NCI-H2171 (cell line): ENCODE results near the gene UVSSA.

ENCODE experiments used
- DNase-seq: peaks from one replicate; lab custom pipeline; 2025; lab: John Stamatoyannopoulos, UW

UVSSA gene

DNA sequence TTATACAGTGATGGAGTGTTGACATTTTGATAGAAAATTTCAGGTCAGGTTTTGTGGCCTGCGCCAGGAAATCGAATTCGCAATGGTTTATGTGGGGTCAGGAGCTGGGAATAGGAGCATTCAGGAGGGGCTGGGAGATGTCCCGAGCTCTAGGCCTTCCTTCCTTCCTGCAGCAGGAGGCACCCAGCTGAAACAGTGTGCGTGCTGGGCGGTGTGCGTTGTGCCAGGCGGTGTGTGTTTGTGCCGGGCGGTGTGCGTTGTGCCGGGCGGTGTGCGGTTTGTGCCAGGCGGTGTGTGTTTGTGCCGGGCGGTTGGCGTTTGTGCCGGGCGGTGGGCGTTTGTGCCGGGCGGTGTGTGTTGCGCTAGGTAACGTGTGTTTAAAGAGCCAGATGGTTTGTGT is 1.7 kb downstream of the UVSSA start:
- DNase-seq: no peak

DNA sequence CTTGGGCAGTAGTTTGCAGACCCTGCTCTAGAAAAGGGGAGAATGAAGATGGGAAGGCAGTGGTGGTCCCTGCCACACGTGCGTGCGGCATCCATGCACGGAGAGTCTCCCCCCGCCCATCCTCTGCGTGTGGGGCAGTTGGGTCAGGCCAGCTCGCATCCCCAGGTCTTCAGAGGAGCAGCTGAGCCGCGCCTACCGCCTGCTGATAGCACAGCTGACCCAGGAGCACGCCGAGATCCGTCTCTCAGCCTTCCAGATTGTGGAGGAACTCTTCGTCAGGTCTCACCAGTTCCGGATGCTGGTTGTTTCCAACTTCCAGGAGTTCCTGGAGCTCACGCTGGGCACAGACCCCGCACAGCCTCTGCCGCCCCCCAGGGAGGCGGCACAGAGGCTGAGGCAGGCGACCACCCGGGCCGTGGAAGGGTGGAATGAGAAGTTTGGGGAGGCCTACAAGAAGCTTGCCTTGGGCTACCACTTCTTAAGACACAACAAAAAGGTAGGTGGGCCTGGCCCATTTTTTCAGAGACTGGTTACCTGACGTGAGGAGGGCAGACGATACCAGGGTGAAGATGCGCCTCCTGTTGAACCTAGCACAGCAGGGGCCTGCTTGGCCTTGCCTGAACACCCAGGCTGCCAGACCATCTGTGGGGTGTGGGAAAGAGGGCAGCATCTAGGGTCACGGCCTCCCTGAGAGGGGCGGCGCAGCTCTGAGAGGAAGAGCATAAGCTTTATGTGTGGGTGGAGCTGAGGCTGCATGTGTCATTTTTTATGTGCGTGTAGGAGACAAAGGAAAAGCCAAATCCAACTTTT is 2.6 kb downstream of the UVSSA start:
- DNase-seq: no peak

DNA sequence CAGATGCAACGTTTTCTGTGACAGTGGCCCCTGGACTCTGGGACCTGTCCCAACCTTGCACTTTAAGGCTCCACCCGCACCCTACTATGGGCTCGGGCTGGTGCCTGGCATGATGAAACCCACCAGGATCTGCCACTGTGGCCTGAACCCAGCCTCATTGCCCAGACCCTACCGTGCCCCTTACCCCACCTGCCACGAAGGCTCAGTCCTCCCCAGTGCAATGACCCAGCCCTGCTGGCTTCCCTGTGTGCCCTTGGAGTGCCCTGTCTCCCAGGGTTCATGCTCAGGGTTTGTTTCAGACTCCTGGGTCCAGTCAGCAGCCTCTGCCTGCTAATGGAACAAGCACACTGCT is 3.1 kb downstream of the UVSSA start:
- DNase-seq: no peak

DNA sequence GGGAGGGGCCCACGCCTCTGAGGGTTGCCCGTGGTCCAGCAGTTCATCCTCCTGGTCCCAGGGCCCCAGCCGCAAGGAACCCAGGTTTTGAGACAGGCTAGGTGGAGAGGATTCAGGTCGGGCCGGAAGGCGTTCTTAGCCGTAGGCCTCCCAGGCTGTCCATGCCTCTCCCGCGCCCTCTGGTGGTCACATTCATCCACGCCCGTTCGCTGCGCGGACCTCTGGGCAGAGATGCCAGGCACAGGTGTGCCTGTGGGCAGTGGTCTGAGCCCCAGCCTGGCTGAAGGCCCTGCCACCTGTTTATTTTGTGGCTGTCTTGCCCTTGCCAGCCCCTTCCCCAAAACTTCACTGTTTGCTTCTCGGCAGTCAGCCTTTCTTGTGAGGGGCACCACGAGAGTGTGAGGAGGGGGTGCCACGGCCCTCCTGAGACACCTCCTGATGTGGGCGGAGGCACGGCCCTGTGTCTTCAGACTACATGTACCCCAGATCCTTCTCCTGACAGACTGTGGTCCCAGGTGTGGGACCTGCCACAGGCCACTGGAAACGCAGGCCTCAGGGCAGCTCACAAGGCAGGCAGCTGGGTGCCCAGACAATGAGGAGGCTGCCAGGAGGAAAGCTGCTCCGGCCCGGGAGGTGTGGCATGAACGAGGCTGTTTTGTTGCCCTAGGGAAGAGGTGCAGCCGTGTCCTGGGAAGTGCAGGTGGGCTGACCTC is 5.0 kb downstream of the UVSSA start:
- DNase-seq: peak; percentile 39

DNA sequence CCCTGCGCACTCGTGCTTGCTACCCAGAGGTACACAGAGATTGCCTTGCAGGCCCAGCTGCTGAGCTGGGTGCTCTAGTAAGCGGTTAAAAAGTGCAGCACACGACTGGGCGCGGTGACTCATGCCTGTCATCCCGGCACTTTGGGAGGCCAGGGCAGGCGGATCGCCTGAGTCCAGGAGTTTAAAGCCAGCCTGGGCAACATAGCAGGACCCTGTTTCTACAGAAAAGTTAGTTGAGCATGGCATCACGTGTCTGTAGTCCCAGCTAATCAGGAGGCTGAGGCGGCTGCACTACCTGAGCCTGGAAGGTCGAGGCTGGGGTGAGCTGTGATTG is 5.5 kb downstream of the UVSSA start:
- no peak for DNase-seq

DNA sequence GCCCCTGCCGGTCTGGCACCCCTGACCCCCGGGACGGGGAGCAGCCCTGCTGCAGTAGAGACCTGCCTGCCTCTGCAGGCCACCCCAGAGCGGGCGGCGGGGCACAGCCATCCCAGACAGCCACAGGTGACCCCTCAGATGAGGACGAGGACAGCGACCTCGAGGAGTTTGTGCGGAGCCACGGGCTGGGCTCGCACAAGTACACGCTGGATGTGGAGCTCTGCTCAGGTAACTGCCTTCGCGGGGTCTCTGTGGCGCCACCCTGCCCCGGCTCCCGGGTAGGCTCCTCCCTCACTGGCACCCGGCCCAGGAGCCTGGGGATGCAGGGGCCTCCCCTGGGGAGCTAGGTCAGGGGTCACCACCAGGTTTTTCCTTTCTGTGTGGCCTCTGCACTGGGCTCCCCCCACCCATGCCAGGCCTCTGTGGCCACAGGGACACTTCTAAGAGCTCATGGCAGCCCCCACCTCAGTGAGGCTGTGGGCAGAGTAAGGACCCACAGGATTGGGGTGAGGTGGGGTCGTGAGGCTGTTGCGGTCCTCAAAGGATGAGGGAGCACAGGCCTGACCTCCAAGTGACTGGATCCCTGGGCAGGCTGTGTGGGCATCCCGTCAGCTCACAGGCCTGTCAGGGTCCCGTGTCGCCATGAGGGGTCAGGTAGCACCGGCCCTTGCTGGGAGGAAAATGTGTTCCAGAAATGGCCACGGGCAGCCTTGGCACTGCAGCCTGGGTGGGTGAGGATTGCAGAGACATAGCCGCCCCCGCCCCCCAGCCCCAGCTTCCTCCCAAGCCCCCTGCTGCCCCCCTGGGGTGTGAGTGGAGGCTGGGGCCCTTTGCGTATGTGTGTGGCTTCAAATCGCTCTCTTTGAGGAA is 6.4 kb downstream of the UVSSA start:
- DNase-seq: no peak

DNA sequence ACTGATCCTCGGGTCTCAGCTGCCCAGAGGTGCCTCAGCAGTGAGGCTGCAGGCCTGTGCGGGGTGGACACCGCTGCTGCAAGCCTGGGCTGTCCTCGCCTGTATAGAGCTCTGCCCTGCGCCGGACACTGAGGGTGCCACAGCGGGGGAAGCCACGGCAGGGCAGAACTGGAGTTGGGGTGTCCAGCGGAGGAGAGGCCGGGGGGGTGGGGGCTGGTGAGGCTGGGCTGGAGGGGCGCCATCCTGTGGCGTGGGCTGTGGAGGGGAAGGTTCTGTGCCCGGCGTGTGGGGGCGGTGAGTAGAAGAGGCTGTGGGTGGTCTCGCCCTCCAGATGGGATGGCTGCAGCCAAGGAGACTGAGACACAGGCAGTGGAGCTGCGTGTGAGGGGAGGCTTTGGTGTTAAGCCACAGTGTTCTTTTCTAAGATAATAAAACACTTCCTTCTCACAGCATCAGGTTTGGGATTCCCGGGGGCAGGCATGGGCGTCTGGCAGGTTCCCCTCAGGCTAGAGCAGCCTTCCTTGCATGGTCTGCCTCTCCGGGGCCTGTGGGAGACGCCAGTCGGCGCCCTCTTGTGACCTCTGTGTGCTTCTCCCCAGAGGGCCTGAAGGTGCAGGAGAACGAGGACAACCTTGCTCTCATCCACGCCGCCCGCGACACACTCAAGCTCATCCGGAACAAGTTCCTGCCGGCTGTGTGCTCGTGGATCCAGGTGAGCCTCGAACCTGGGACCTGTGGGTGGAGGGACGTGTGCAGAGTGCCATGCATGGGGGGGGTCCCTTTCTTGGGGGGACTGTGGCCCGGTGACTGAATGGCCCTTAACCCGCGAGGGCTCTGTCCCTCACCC is 7.4 kb downstream of the UVSSA start:
- no peak for DNase-seq

DNA sequence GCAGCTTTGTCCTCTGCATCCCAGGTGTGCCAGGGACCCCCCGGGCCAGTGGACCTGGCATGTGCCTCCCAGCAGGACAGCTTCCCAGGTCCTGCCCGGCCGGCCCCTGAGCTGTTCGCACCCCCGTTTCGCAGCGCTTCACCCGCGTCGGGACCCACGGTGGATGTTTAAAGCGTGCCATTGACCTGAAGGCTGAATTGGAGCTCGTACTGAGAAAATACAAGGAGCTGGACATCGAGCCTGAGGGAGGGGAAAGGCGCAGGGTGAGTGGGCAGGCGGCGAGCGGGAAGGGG is 7.9 kb downstream of the UVSSA start:
- no peak for DNase-seq

DNA sequence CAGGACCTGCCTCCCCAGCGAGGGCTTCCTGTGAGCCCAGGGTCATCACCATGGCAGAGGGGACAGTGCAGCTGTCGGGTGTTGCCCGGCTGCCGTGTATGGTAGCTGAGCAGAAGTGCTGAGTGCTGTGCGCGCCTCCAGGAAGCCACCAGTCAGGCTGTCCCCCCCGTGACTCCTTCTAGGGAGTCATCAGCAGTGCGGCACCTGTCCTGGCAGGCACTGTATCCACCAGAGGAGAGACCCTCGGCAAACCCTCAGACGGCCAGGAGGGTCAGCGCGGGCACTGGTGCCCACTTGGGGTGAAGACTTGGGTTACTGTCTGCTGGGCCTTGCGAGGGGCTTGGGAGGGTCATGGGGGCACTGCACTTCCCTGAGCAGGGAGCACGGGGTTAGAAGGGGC is 8.4 kb downstream of the UVSSA start:
- DNase-seq: no peak

DNA sequence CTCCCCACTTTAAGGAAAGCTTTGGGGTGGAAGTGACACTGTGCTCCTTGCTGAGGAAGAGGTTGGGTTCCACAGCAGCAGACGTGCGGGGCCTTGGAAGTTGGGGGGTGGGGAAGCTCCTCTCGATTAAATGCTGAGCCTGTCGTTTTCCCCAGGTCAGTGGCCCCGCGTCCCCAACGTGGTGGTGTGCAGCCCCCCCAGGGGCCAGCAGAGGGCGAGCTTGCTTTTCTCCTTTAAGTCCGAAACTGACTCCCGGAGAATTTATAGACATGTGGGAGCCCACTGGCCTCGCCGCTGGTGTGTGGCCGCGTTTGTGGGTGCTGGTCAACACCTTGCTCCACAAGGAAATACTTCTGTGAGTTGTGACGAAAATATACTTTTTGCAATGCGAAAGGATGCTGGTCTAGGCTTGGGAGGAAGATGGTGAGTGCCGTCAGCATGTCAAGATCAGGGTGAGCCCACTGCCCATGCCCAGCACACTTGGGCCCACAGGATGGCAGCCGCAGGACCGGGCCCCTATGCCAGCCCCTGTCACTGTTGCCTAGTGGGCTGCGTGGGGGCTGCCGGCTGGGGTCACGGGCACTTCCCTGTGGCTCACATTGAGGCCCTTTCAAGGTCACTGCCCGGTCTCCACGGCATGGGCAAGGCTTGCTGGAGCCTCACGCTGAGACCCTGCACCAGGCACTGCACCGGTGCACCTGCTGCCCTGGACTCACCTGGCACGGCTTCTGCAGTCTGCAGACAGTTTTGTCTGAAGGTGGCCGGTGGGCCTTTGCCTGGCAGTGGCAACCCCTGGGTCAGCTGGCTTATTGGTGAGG is 9.4 kb downstream of the UVSSA start:
- DNase-seq: no peak

DNA sequence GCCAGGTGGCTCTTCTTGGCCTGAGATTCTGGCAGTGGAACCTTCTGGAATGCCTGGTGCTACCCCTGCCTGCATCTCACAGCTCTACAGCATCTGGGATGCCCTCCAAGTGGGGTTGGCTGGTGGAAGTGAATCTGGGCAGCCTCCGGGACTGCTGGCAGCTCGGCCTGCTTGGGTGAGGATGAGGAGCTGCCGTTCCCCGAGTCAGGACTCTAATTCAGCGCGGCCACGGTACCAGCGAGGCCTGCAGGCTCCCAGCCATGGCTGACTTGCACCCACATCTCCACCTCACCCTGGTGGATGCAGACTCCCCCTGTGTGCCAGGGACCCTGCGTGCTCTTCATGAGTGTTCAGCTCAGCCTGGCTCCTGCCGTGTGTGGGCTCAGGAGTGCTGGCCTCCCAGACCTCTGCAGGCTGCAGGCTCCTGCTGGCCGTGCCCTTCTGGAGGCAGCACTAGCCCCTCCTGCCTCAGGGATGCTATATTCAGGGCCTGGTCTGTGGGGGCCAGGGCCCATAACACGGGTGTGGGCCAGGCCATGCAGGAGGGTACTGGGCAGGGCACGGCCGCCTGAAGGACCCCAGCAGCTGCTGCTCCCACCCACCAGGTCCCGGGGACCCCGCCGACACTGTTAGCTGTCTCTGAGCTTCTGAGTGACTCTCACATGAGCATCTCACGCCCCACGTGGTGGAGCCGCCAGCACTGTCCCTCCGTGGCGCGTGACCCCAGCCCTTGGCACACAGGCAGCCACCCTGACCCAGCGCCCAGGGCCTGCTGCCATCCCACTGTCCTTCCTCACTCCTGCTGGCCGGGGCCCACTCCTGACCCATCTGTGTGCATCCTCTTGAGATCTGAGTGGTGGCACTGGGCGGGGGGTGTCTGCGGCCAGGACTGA is 10.6 kb downstream of the UVSSA start:
- no peak for DNase-seq

DNA sequence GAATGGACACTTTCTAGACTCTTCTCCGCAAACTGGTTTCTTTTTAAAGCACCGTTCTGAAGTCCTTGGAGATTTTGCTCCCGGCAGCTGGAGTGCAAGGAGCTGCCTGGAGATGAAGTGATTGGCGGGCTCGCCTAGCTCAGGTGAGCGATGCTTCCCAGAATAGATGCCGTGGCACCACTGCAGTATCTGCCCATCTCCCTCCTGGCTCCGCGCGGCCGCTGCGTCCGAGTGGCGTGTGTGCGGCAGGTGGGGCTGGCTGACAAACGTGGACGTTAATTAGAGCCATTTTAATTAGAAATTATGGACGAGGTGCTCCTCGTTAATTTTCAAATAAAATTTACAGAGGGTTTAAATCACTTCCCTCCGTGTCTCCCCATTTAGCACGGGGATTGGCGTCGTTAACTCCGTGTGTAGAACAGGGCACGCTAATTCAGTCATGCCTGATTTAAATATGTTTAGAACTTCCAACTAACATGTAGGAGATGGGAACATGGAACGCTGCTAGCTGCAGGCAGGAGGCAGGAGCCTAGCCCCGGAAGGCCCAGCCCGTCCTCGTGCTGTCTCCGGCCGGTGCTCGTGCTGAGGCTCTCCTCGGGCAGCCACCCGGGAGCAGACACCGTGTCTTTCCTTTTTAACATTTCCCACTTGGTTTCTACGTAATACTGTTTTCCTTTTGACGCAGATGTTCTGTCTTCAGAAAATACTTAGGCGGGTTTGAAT is 11.6 kb downstream of the UVSSA start:
- no peak for DNase-seq

DNA sequence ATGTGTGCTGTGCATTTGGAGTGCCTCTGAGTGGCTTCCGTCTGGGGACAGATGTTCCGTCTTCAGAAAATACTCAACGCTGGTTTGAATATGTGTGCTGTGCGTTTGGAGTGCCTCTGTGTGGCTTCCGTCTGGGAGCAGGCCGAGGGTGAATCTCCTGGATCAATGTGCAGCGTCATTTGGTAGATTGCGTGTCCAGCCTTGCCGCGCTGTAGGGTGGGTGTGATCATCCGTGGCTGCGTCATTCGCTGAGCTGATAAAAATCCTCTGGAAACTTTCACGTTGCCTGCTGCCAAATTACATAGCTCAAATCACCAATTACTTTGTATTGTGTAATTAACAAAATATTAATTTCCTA is 12.1 kb downstream of the UVSSA start:
- no peak for DNase-seq

DNA sequence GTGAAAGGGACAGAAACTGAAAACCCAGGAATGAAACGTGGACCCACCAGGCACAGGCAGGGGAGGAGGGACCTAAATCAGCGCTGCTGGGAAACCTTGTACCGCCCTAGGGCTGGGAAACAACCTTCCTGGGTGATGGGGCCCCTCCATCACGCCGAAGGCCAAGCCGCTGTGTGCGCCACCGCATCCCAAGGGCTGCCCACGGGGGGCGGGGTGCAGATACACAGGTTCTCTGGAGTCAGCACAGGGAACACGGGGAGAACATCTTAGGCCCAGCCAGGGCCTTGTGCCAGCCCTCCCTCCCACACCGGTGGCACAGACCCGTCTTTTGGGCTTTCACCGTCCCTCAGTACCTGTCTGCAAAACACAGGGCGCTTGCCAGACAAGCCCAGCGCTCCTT is 13.0 kb downstream of the UVSSA start:
- no peak for DNase-seq

DNA sequence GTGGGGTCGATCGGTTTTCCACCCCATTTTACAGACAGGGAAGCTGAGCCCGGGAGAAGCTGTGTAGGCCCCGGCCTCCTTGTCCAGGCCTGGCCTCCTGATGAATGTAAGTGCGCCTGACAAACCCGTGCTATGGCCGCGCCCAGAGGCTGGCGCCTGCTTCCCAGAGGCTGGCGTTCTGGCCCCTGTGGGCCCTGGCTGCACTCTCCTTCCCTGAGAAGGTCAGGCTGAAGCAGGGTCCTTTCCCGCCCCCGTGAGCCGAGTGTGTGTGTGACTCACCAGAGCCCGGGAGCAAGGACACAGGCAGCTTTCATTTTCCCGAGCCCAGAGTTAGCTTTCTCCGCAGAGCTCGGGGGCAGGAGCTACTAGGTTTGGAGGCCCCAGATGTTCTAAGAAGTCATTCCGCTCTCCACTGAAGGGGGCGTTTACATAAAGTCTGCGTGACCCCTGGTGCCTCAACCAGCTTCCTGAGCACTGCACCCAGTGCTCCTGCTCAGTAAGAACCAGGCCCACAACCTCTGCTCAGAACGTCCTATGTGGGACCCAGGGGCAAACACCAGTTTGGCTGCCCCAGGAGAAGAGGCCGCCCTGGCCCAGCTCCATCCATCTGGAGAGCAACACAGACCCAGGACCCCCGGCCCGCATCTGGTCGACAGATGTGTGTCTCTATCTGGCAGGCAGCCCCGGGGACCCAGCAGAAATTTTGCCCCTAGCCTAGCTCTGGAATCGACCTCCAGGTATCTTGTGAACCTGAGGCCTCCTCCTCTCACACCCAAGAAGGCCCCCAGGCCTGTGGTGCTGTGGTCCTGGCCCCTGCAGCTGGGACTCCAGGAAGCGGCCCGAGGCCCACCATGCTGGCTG is 13.6 kb downstream of the UVSSA start:
- DNase-seq: no peak

DNA sequence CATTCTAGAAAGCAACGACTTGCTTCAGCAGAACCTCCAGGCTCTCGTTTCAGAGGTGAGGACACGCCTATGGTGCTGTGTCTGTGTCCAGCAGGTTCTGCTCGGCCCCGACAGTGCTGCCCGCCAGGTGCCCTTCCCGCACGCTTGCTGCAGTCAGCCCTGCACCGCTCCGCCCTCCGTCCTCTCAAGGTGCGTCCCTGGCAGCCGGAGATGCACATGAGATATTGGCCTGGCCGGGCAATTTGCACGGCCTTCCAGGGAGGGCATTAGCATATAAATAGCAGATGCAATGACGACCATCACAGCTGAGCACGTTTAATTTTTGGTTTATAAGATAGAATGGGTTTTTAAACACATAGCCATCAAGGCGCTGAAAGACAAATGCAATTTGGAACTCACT is 14.4 kb downstream of the UVSSA start:
- no peak for DNase-seq

DNA sequence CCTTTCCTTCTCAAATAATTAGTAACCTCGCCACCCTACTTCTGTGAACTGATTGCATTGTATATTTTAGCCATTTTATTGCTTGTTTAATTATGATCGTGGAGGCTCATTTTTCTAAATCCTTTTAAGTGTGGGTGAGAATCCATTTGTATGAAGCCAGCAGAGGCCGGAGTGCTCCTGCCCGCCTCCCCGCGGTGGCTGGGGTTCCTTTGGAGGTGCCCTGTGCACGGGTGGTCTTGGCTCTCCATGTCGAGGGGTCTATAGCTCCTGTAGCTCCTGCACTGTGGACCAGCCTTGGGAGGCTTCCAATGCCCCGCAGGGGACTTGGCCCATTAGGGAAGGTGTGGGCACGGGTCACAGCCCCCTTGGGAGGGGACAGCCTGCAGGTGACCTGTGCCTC is 15.0 kb downstream of the UVSSA start:
- DNase-seq: no peak

DNA sequence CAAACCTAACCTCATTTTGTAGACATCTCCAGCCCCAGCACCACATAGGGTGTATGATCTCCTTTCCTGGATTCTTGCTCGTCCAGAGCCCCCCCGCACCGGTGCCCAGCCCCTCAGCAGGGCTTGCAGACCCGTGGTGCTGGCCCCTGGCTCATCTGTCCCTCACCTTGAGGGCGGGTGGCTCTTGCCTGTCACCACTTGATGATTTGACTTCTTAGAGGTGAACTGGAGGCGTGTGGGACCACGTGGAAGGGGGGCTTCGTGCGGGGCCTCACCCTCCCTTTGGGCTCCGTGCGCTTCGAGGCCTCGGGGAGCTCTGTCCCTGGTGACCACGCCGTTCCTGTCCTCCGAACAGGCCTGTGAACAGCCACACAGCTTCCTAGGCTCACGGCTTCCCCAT is 15.5 kb downstream of the UVSSA start:
- no peak for DNase-seq

DNA sequence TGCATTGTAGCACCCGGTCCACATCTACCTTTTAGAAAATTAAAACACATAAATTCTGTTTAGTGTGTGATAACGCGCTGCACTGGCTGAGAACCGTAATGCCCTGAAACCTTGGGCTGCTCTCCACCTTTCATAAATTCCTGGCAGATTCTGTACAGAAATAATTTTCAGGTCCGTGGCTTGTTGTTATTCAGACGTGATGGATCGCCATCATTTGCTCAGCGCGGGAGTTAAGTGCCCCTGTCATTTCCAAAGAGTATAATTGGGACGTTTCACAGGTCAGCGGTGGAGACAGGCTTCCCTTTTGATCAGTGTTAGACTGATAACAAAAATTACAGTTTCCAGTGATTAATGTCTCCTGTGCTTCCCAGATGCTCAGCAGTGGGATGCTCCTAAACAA is 16.5 kb downstream of the UVSSA start:
- no peak for DNase-seq
